GM12878 (cell line): Measurements from ENCODE around the gene RPUSD1.

ENCODE experiments used
- FOXK2 ChIP-seq: fragments of 450-650 bp; IDR thresholded peaks from 2 replicates; pipeline ENCODE4 v1.6.1; 2017; ENCODE audit warnings: mild to moderate bottlenecking, moderate library complexity
- NR2C1 ChIP-seq: fragments of 450-650 bp; IDR thresholded peaks from 2 replicates; pipeline ENCODE4 v1.6.1; 2017; ENCODE audit warnings: antibody characterized with exemption, mild to moderate bottlenecking, moderate library complexity
- POLR2A ChIP-seq: IDR thresholded peaks from 2 replicates; pipeline ENCODE4 v1.6.1; 2011; ENCODE audit warnings: low read depth, mild to moderate bottlenecking, low read length
- POLR2AphosphoS5 ChIP-seq: IDR thresholded peaks from 2 replicates; pipeline ENCODE4 v1.6.1; 2011; ENCODE audit warnings: mild to moderate bottlenecking, low read length, inconsistent platforms
- TF ChIP-seq, protein P1 (sequence below): IDR thresholded peaks from 2 replicates; pipeline ENCODE4 v1.6.1; 2012; ENCODE audit warnings: mild to moderate bottlenecking, low read depth, low read length
- TF ChIP-seq, protein P2 (sequence below), 3 experiments: IDR thresholded peaks in 2 of 3; conservative IDR thresholded peaks in 1 of 3; 2 replicates each; pipeline ENCODE4 v1.5.1; 2011; ENCODE audit warnings: low read depth in 3 of 3, low read length in 3 of 3, mild to moderate bottlenecking in 3 of 3, control low read depth in 2 of 3, moderate library complexity in 2 of 3, inconsistent platforms in 1 of 3, mixed read lengths in 1 of 3; ENCODE audit not compliant: control insufficient read depth in 2 of 3, insufficient read depth in 1 of 3; ENCODE audit errors: extremely low read depth in 1 of 3

DNA sequence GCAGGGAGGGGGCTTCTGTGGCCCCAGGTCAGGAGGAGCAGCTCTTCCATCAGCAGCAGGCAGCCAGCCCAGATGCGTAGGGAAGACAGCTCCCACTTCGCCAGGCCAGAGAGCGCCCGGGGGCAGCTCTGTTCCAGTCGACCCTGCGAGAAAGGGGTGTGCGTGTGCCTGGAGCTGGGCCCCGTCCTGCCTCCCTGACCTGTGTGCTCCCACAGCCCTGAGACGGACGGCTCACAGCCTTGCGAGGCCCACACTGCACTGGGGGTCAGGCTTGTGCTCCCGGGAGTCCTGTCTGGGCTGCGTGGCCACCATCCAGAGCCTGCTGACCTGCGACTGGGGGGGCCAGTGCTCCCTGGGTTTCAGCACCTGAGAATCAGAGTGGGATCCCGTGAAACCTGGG, 28.1 kb downstream of the RPUSD1 start:
- no peak for TF ChIP-seq POLR2A
- no peak for TF ChIP-seq NR2C1
- TF ChIP-seq, protein P1, sequence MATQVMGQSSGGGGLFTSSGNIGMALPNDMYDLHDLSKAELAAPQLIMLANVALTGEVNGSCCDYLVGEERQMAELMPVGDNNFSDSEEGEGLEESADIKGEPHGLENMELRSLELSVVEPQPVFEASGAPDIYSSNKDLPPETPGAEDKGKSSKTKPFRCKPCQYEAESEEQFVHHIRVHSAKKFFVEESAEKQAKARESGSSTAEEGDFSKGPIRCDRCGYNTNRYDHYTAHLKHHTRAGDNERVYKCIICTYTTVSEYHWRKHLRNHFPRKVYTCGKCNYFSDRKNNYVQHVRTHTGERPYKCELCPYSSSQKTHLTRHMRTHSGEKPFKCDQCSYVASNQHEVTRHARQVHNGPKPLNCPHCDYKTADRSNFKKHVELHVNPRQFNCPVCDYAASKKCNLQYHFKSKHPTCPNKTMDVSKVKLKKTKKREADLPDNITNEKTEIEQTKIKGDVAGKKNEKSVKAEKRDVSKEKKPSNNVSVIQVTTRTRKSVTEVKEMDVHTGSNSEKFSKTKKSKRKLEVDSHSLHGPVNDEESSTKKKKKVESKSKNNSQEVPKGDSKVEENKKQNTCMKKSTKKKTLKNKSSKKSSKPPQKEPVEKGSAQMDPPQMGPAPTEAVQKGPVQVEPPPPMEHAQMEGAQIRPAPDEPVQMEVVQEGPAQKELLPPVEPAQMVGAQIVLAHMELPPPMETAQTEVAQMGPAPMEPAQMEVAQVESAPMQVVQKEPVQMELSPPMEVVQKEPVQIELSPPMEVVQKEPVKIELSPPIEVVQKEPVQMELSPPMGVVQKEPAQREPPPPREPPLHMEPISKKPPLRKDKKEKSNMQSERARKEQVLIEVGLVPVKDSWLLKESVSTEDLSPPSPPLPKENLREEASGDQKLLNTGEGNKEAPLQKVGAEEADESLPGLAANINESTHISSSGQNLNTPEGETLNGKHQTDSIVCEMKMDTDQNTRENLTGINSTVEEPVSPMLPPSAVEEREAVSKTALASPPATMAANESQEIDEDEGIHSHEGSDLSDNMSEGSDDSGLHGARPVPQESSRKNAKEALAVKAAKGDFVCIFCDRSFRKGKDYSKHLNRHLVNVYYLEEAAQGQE: no peak
- no peak for TF ChIP-seq POLR2AphosphoS5
- TF ChIP-seq, protein P2, sequence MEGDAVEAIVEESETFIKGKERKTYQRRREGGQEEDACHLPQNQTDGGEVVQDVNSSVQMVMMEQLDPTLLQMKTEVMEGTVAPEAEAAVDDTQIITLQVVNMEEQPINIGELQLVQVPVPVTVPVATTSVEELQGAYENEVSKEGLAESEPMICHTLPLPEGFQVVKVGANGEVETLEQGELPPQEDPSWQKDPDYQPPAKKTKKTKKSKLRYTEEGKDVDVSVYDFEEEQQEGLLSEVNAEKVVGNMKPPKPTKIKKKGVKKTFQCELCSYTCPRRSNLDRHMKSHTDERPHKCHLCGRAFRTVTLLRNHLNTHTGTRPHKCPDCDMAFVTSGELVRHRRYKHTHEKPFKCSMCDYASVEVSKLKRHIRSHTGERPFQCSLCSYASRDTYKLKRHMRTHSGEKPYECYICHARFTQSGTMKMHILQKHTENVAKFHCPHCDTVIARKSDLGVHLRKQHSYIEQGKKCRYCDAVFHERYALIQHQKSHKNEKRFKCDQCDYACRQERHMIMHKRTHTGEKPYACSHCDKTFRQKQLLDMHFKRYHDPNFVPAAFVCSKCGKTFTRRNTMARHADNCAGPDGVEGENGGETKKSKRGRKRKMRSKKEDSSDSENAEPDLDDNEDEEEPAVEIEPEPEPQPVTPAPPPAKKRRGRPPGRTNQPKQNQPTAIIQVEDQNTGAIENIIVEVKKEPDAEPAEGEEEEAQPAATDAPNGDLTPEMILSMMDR (IDR thresholded peaks at IDR 0.05 in 2 of 3, conservative IDR thresholded peaks at IDR 0.05 in 1 of 3; ENCODE audit: control insufficient read depth in 2 of 3, extremely low read depth in 1 of 3, insufficient read depth in 1 of 3, low read depth in 3 of 3, low read length in 3 of 3): no peak
- TF ChIP-seq FOXK2: no peak
